GM12878 (cell line): ENCODE results near the gene CFAP90.

ENCODE experiments used
- BCL3 ChIP-seq: IDR thresholded peaks from 2 replicates; pipeline ENCODE4 v1.6.1; 2011; ENCODE audit warnings: borderline replicate concordance, low read depth, mild to moderate bottlenecking, moderate library complexity, low read length; ENCODE audit not compliant: insufficient read depth, poor library complexity, severe bottlenecking
- EP300 ChIP-seq, 2 experiments: fragments of 150-350 bp in 1 of 2; IDR thresholded peaks; 2 replicates each; pipeline ENCODE4 v1.6.1; 2011 to 2012; ENCODE audit warnings: low read depth in 2 of 2, low read length in 2 of 2, borderline replicate concordance in 1 of 2, improper control_type of control experiment in 1 of 2, inconsistent platforms in 1 of 2; ENCODE audit not compliant: control insufficient read depth in 1 of 2
- EZH2 ChIP-seq: IDR thresholded peaks from 2 replicates; pipeline ENCODE4 v1.6.1; 2012; ENCODE audit warnings: low read depth, mild to moderate bottlenecking, control low read depth, inconsistent platforms, low read length, borderline replicate concordance; ENCODE audit not compliant: control insufficient read depth
- POLR2A ChIP-seq: IDR thresholded peaks from 2 replicates; pipeline ENCODE4 v1.6.1; 2011; ENCODE audit warnings: low read depth, mild to moderate bottlenecking, low read length
- RCOR1 ChIP-seq: conservative IDR thresholded peaks from 2 replicates; pipeline ENCODE4 v1.6.1; 2012; ENCODE audit warnings: low read depth, low read length, improper control_type of control experiment
- RFX5 ChIP-seq: IDR thresholded peaks from 2 replicates; pipeline ENCODE4 v1.6.1; 2011; ENCODE audit warnings: low read depth, low read length, improper control_type of control experiment
- SMC3 ChIP-seq: IDR thresholded peaks from 2 replicates; pipeline ENCODE4 v1.6.1; 2011; ENCODE audit warnings: low read length, improper control_type of control experiment, borderline replicate concordance
- SREBF2 ChIP-seq: IDR thresholded peaks from 2 replicates; pipeline ENCODE4 v1.6.1; 2012; ENCODE audit warnings: mild to moderate bottlenecking, low read length
- TAF1 ChIP-seq: IDR thresholded peaks from 2 replicates; pipeline ENCODE4 v1.6.1; 2011; ENCODE audit warnings: mild to moderate bottlenecking, low read depth, low read length, borderline replicate concordance
- TARDBP ChIP-seq: IDR thresholded peaks from 2 replicates; pipeline ENCODE4 v1.6.1; 2016; ENCODE audit warnings: borderline replicate concordance
- ZBED1 ChIP-seq: IDR thresholded peaks from 2 replicates; pipeline ENCODE4 v1.6.1; 2016; ENCODE audit warnings: borderline replicate concordance
- ZNF687 ChIP-seq: fragments of 450-650 bp; IDR thresholded peaks from 2 replicates; pipeline ENCODE4 v1.6.1; 2017; ENCODE audit warnings: mild to moderate bottlenecking, moderate library complexity
- TF ChIP-seq, protein P1 (sequence below), 3 experiments: IDR thresholded peaks in 2 of 3; conservative IDR thresholded peaks in 1 of 3; 2 replicates each; pipeline ENCODE4 v1.5.1; 2011; ENCODE audit warnings: low read depth in 3 of 3, low read length in 3 of 3, mild to moderate bottlenecking in 3 of 3, control low read depth in 2 of 3, moderate library complexity in 2 of 3, inconsistent platforms in 1 of 3, mixed read lengths in 1 of 3; ENCODE audit not compliant: control insufficient read depth in 2 of 3, insufficient read depth in 1 of 3; ENCODE audit errors: extremely low read depth in 1 of 3
- TF ChIP-seq, protein P2 (sequence below): fragments of 450-650 bp; formaldehyde crosslinking; IDR thresholded peaks from 2 replicates; pipeline ENCODE4 v1.5.0; 2022; ENCODE audit warnings: mild to moderate bottlenecking, missing genetic modification characterization

- TF ChIP-seq, protein P1, sequence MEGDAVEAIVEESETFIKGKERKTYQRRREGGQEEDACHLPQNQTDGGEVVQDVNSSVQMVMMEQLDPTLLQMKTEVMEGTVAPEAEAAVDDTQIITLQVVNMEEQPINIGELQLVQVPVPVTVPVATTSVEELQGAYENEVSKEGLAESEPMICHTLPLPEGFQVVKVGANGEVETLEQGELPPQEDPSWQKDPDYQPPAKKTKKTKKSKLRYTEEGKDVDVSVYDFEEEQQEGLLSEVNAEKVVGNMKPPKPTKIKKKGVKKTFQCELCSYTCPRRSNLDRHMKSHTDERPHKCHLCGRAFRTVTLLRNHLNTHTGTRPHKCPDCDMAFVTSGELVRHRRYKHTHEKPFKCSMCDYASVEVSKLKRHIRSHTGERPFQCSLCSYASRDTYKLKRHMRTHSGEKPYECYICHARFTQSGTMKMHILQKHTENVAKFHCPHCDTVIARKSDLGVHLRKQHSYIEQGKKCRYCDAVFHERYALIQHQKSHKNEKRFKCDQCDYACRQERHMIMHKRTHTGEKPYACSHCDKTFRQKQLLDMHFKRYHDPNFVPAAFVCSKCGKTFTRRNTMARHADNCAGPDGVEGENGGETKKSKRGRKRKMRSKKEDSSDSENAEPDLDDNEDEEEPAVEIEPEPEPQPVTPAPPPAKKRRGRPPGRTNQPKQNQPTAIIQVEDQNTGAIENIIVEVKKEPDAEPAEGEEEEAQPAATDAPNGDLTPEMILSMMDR (IDR thresholded peaks at IDR 0.05 in 2 of 3, conservative IDR thresholded peaks at IDR 0.05 in 1 of 3; ENCODE audit: control insufficient read depth in 2 of 3, extremely low read depth in 1 of 3, insufficient read depth in 1 of 3, low read depth in 3 of 3, low read length in 3 of 3) = no peak
- no peak for TF ChIP-seq RCOR1
- TF ChIP-seq TAF1 = no peak
- TF ChIP-seq EP300 (IDR thresholded peaks at IDR 0.05; ENCODE audit: borderline replicate concordance in 1 of 2, control insufficient read depth in 1 of 2, low read depth in 2 of 2, low read length in 2 of 2) = no peak
- TF ChIP-seq RFX5 = no peak
- TF ChIP-seq SMC3 = no peak
- no peak for TF ChIP-seq ZBED1
- no peak for TF ChIP-seq TARDBP
- TF ChIP-seq ZNF687 = no peak
- TF ChIP-seq, protein P2, sequence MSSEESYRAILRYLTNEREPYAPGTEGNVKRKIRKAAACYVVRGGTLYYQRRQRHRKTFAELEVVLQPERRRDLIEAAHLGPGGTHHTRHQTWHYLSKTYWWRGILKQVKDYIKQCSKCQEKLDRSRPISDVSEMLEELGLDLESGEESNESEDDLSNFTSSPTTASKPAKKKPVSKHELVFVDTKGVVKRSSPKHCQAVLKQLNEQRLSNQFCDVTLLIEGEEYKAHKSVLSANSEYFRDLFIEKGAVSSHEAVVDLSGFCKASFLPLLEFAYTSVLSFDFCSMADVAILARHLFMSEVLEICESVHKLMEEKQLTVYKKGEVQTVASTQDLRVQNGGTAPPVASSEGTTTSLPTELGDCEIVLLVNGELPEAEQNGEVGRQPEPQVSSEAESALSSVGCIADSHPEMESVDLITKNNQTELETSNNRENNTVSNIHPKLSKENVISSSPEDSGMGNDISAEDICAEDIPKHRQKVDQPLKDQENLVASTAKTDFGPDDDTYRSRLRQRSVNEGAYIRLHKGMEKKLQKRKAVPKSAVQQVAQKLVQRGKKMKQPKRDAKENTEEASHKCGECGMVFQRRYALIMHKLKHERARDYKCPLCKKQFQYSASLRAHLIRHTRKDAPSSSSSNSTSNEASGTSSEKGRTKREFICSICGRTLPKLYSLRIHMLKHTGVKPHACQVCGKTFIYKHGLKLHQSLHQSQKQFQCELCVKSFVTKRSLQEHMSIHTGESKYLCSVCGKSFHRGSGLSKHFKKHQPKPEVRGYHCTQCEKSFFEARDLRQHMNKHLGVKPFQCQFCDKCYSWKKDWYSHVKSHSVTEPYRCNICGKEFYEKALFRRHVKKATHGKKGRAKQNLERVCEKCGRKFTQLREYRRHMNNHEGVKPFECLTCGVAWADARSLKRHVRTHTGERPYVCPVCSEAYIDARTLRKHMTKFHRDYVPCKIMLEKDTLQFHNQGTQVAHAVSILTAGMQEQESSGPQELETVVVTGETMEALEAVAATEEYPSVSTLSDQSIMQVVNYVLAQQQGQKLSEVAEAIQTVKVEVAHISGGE (CRISPR knock-in tag) = no peak
- no peak for TF ChIP-seq SREBF2
- no peak for TF ChIP-seq EZH2
- no peak for TF ChIP-seq POLR2A
- no peak for TF ChIP-seq BCL3
These were observed 38.0 kb upstream of the CFAP90 start for GRCh38 chr5:7888901-7889300.
